Mesenchymal stem cell (in vitro differentiated cells and primary cell): ENCODE results near the gene MTO1. TPM values are rescaled to one million over a fixed set of nuclear protein-coding genes. Genes with fewer than 3 reads are reported as not detected.

Source experiments
- DNase-seq: peaks from one replicate; pipeline ENCODE4 v3.0.0-alpha.2; 2013
- H2AFZ ChIP-seq: one replicate; pipeline ENCODE4 v1.6.1; 2013; ENCODE audit warnings: low read depth, mild to moderate bottlenecking, control low read depth, inconsistent platforms, low read length, moderate library complexity
- H2AK5ac ChIP-seq: 2 replicates; pipeline ENCODE4 v1.6.1; 2013; ENCODE audit warnings: low read length, moderate library complexity, mild to moderate bottlenecking, inconsistent platforms; ENCODE audit not compliant: severe bottlenecking
- H2BK120ac ChIP-seq: one replicate; pipeline ENCODE4 v1.6.1; 2013; ENCODE audit warnings: low read depth, mild to moderate bottlenecking, inconsistent platforms, low read length, moderate library complexity
- H2BK12ac ChIP-seq, 2 experiments: one replicate each; pipeline ENCODE4 v1.6.1; 2013; ENCODE audit warnings: inconsistent platforms in 2 of 2, low read length in 2 of 2, mild to moderate bottlenecking in 2 of 2, moderate library complexity in 2 of 2, control low read depth in 1 of 2
- H2BK15ac ChIP-seq: one replicate; pipeline ENCODE4 v1.6.1; 2013; ENCODE audit warnings: mild to moderate bottlenecking, low read depth, inconsistent platforms; ENCODE audit not compliant: poor library complexity, severe bottlenecking
- H2BK5ac ChIP-seq: 2 replicates; pipeline ENCODE4 v1.6.1; 2013; ENCODE audit warnings: low read depth, mild to moderate bottlenecking, low read length, control low read depth, inconsistent platforms; ENCODE audit not compliant: poor library complexity, severe bottlenecking
- H3K14ac ChIP-seq, 2 experiments: one replicate each; pipeline ENCODE4 v1.6.1; 2013; ENCODE audit warnings: inconsistent platforms in 2 of 2, low read length in 2 of 2, control low read depth in 1 of 2, mild to moderate bottlenecking in 1 of 2, moderate library complexity in 1 of 2
- H3K18ac ChIP-seq, 2 experiments: one replicate each; pipeline ENCODE4 v1.6.1; 2013; ENCODE audit warnings: inconsistent platforms in 2 of 2, low read length in 2 of 2, control low read depth in 1 of 2, low read depth in 1 of 2, mild to moderate bottlenecking in 1 of 2
- H3K23ac ChIP-seq, 2 experiments: one replicate each; pipeline ENCODE4 v1.6.1; 2013; ENCODE audit warnings: inconsistent platforms in 2 of 2, low read length in 2 of 2, mild to moderate bottlenecking in 2 of 2, moderate library complexity in 2 of 2, control low read depth in 1 of 2
- H3K27ac ChIP-seq: 2 replicates; pipeline ENCODE4 v1.5.1; 2013; ENCODE audit warnings: mild to moderate bottlenecking, moderate library complexity, low read length, control low read depth, inconsistent platforms; ENCODE audit not compliant: poor library complexity, severe bottlenecking
- H3K27me3 ChIP-seq, 2 experiments: 2 replicates each; pipeline versions ENCODE4 v1.6.1 to v1.7.0; 2013; ENCODE audit warnings: low read length in 2 of 2, mild to moderate bottlenecking in 2 of 2, moderate library complexity in 2 of 2, control low read depth in 1 of 2, inconsistent platforms in 1 of 2; ENCODE audit not compliant: control insufficient read depth in 1 of 2, insufficient read depth in 1 of 2
- H3K36me3 ChIP-seq, 2 experiments: 2 replicates each; pipeline versions ENCODE4 v1.6.1 to v1.7.0; 2013; ENCODE audit warnings: low read length in 2 of 2, control low read depth in 1 of 2, inconsistent platforms in 1 of 2, low read depth in 1 of 2, mild to moderate bottlenecking in 1 of 2; ENCODE audit not compliant: insufficient read depth in 2 of 2, control insufficient read depth in 1 of 2
- H3K4ac ChIP-seq, 2 experiments: one replicate each; pipeline ENCODE4 v1.6.1; 2013; ENCODE audit warnings: inconsistent platforms in 2 of 2, low read length in 2 of 2, mild to moderate bottlenecking in 2 of 2, moderate library complexity in 2 of 2, control low read depth in 1 of 2, low read depth in 1 of 2
- H3K4me1 ChIP-seq: 2 replicates; pipeline ENCODE4 v1.6.1; 2013; ENCODE audit warnings: low read depth, low read length, control low read depth; ENCODE audit not compliant: control insufficient read depth, insufficient read depth
- H3K4me2 ChIP-seq: 2 replicates; pipeline ENCODE4 v1.6.1; 2013; ENCODE audit warnings: low read length, mild to moderate bottlenecking, inconsistent platforms; ENCODE audit not compliant: poor library complexity, severe bottlenecking
- H3K4me3 ChIP-seq, 2 experiments: 2 replicates each; pipeline versions ENCODE4 v1.5.1 to v1.7.0; 2013; ENCODE audit warnings: low read length in 2 of 2, mild to moderate bottlenecking in 2 of 2, control low read depth in 1 of 2, low read depth in 1 of 2; ENCODE audit not compliant: insufficient read depth in 1 of 2
- H3K79me1 ChIP-seq: replicated peaks from 2 replicates; pipeline ENCODE4 v1.6.1; 2013; ENCODE audit warnings: mild to moderate bottlenecking, control low read depth, low read length, inconsistent platforms; ENCODE audit not compliant: poor library complexity, severe bottlenecking
- H3K9ac ChIP-seq: 2 replicates; pipeline ENCODE4 v1.7.0; 2013; ENCODE audit warnings: mild to moderate bottlenecking, low read length, moderate library complexity
- H3K9me3 ChIP-seq: 2 replicates; pipeline ENCODE4 v1.7.0; 2013; ENCODE audit warnings: mild to moderate bottlenecking, low read length; ENCODE audit not compliant: control insufficient read depth
- H4K8ac ChIP-seq: one replicate; pipeline ENCODE4 v1.6.1; 2013; ENCODE audit warnings: inconsistent platforms, mild to moderate bottlenecking, low read length, moderate library complexity
- H4K91ac ChIP-seq: one replicate; pipeline ENCODE4 v1.6.1; 2013; ENCODE audit warnings: mild to moderate bottlenecking, low read length, inconsistent platforms
- WGBS: methylation state at CpG from one replicate; pipeline ENCODE4 v1.1.7; 2013; ENCODE audit warnings: mixed read lengths; 5-methylcytosine and 5-hydroxymethylcytosine counted together
- polyA plus RNA-seq, 2 experiments: library from polyadenylated mRNA; stranded (reverse); fragments of 200-250 nt; gene quantifications; one replicate each; pipeline ENCODE4 v1.2.3, GENCODE V29; 2013

The MTO1 gene
- polyA plus RNA-seq (2013, experiment 1 of 2), result 13.7 TPM
- polyA plus RNA-seq (2013, experiment 2 of 2), result 13.6 TPM

- Histone ChIP-seq H3K9me3 (no peaks in the 10 kb centered on the region), H3K79me1 (peaks cover 3% of the 10 kb centered on the region), H2AFZ (peak within 1 kb of the TSS; percentile 95), H3K23ac (peak within 1 kb of the TSS in 1 of 2 experiments; percentile 96), H3K36me3 (peaks cover 0 to 13% of the 10 kb centered on the region in 2 experiments), H4K91ac (peak within 1 kb of the TSS; percentile 73), H2BK5ac (peak within 1 kb of the TSS; percentile 36), H3K4me2 (peak within 1 kb of the TSS; percentile 68), H4K8ac (peak within 1 kb of the TSS; percentile 96), H3K27me3 (no peaks in the 10 kb centered on the region), H2BK12ac (peak within 1 kb of the TSS in 1 of 2 experiments; percentile 97), H3K4me1 (peaks cover 2% of the 10 kb centered on the region), H3K9ac (peak within 1 kb of the TSS; percentile 99), H2AK5ac (no peak within 1 kb of the TSS), H3K4me3 (peak within 1 kb of the TSS; percentile 92 to 94), H2BK120ac (no peak within 1 kb of the TSS), H3K18ac (peak within 1 kb of the TSS; percentile 90 to 99), H2BK15ac (no peak within 1 kb of the TSS), H3K4ac (peak within 1 kb of the TSS; percentile 46 to 77), H3K14ac (peak within 1 kb of the TSS in 1 of 2 experiments; percentile 95), H3K27ac (peak within 1 kb of the TSS; percentile 89)
- under 1% methylated on average over 55 of the region's 55 CpGs for WGBS
- peak; percentile 95 for DNase-seq
Measured at GRCh38 chr6:73461537-73462350, at the start of gene MTO1. TSS of gene MTO1 (plus strand) at chr6:73461737. CDS start at chr6:73461855, 118 bp downstream.

GRCh38 chr6:73413102-73413501 lies 48.4 kb upstream of the MTO1 start:
- DNase-seq, result no peak
- no peaks in the 10 kb centered on the region for H3K9me3 ChIP-seq
- H3K4ac ChIP-seq, result no peak overlapping the region
- no peak overlapping the region for H3K4me3 ChIP-seq
- H3K9ac ChIP-seq, result no peak overlapping the region
- H2BK5ac ChIP-seq, result no peak overlapping the region
- H2BK12ac ChIP-seq, result no peak overlapping the region
- H3K27me3 ChIP-seq, result no peaks in the 10 kb centered on the region
- H2BK120ac ChIP-seq, result no peak overlapping the region
- H3K23ac ChIP-seq, result no peak overlapping the region
- no peaks in the 10 kb centered on the region for H3K79me1 ChIP-seq
- no peak overlapping the region for H3K4me2 ChIP-seq
- no peaks in the 10 kb centered on the region for H3K36me3 ChIP-seq
- H2AFZ ChIP-seq, result no peak overlapping the region
- 100% methylated on average over 3 of the region's 3 CpGs for WGBS
- no peak overlapping the region for H4K91ac ChIP-seq
- no peak overlapping the region for H2BK15ac ChIP-seq
- H3K4me1 ChIP-seq, result no peaks in the 10 kb centered on the region
- H3K18ac ChIP-seq, result no peak overlapping the region
- no peak overlapping the region for H4K8ac ChIP-seq
- no peak overlapping the region for H3K27ac ChIP-seq
- no peak overlapping the region for H3K14ac ChIP-seq
- H2AK5ac ChIP-seq, result no peak overlapping the region

- Histone ChIP-seq H2BK12ac (no peak overlapping the region), H3K18ac (no peak overlapping the region), H3K9ac (no peak overlapping the region), H3K79me1 (no peaks in the 10 kb centered on the region), H2BK5ac (no peak overlapping the region), H2BK120ac (no peak overlapping the region), H2BK15ac (no peak overlapping the region), H3K27me3 (no peaks in the 10 kb centered on the region), H2AFZ (no peak overlapping the region), H2AK5ac (no peak overlapping the region), H3K4ac (no peak overlapping the region), H3K4me1 (no peaks in the 10 kb centered on the region), H3K4me2 (no peak overlapping the region), H3K27ac (no peak overlapping the region), H3K23ac (no peak overlapping the region), H3K9me3 (no peaks in the 10 kb centered on the region), H3K4me3 (no peak overlapping the region), H3K14ac (no peak overlapping the region), H4K8ac (no peak overlapping the region), H4K91ac (no peak overlapping the region), H3K36me3 (peaks cover 0 to 13% of the 10 kb centered on the region in 2 experiments)
- peak; percentile 19 for DNase-seq
- 98% methylated on average over 9 of the region's 11 CpGs for WGBS
Measured at GRCh38 chr6:73418081-73418741, 43.3 kb upstream of the MTO1 start.

- Histone ChIP-seq H3K14ac (no peak overlapping the region), H3K23ac (no peak overlapping the region), H3K36me3 (peaks cover 0 to 18% of the 10 kb centered on the region in 2 experiments), H3K4ac (no peak overlapping the region), H2BK5ac (no peak overlapping the region), H2BK12ac (no peak overlapping the region), H3K79me1 (no peaks in the 10 kb centered on the region), H3K27ac (no peak overlapping the region), H3K4me1 (no peaks in the 10 kb centered on the region), H3K18ac (no peak overlapping the region), H3K4me2 (no peak overlapping the region), H3K27me3 (no peaks in the 10 kb centered on the region), H4K91ac (no peak overlapping the region), H3K9ac (no peak overlapping the region), H2AK5ac (no peak overlapping the region), H3K4me3 (no peak overlapping the region), H2BK120ac (no peak overlapping the region), H2AFZ (no peak overlapping the region), H3K9me3 (no peaks in the 10 kb centered on the region), H4K8ac (no peak overlapping the region), H2BK15ac (no peak overlapping the region)
- 80% methylated on average over 1 of the region's 2 CpGs for WGBS
- DNase-seq, result no peak
Measured at GRCh38 chr6:73421534-73421933, 40.0 kb upstream of the MTO1 start.
